ENCODE measurements around the gene TSPAN33. TPM values are rescaled to one million over a fixed set of nuclear protein-coding genes. Genes with fewer than 3 reads are reported as not detected.
A peak's percentile ranks its signal among the peaks of the same experiment; 100 is the strongest.
"Not testable (repeated sequence)": the region's sequence is repeated elsewhere in the genome, so short reads cannot be mapped to it uniquely, and the experiment has no call there.

The TSPAN33 gene
- total RNA-seq (2014; rRNA removed; shearing (Covaris generic)), result 0.91 and 4.2 TPM in 2 replicates

- peak; percentile 72 for DNase-seq (ENCODE audit: low read depth)
Measured at GRCh38 chr7:129144095-129144833, at the start of gene TSPAN33. TSS of gene TSPAN33 (plus strand) at chr7:129144707. CDS start at chr7:129144981, 274 bp downstream.

GRCh38 chr7:129095258-129095657 lies 49.2 kb upstream of the TSPAN33 start:
- no peak for DNase-seq (ENCODE audit: low read depth)

- no peak for DNase-seq (ENCODE audit: low read depth)
Measured at GRCh38 chr7:129098409-129099084, 46.0 kb upstream of the TSPAN33 start.

GRCh38 chr7:129100827-129101166 lies 43.7 kb upstream of the TSPAN33 start:
- no peak for DNase-seq (ENCODE audit: low read depth)

GRCh38 chr7:129101746-129102145 lies 42.8 kb upstream of the TSPAN33 start:
- no peak for DNase-seq (ENCODE audit: low read depth)

GRCh38 chr7:129103561-129104324 lies 40.8 kb upstream of the TSPAN33 start:
- DNase-seq (ENCODE audit: low read depth), result no peak

- DNase-seq (ENCODE audit: low read depth), result peak; percentile 32
Measured at GRCh38 chr7:129108581-129108980, 35.9 kb upstream of the TSPAN33 start.

- peak; percentile 77 for DNase-seq (ENCODE audit: low read depth)
Measured at GRCh38 chr7:129110258-129110981, 34.1 kb upstream of the TSPAN33 start.

GRCh38 chr7:129110982-129111376 lies 33.5 kb upstream of the TSPAN33 start:
- DNase-seq (ENCODE audit: low read depth), result no peak

- DNase-seq (ENCODE audit: low read depth), result no peak
Measured at GRCh38 chr7:129115676-129116075, 28.8 kb upstream of the TSPAN33 start.

- no peak for DNase-seq (ENCODE audit: low read depth)
Measured at GRCh38 chr7:129118182-129118581, 26.3 kb upstream of the TSPAN33 start.

- DNase-seq (ENCODE audit: low read depth), result no peak
Measured at GRCh38 chr7:129118976-129119375, 25.5 kb upstream of the TSPAN33 start.

GRCh38 chr7:129121501-129122077 lies 22.9 kb upstream of the TSPAN33 start:
- not testable (repeated sequence) for DNase-seq (ENCODE audit: low read depth)

GRCh38 chr7:129122078-129122750 lies 22.3 kb upstream of the TSPAN33 start:
- no peak for DNase-seq (ENCODE audit: low read depth)

GRCh38 chr7:129122751-129123509 lies 21.6 kb upstream of the TSPAN33 start:
- peak; percentile 8 for DNase-seq (ENCODE audit: low read depth)

GRCh38 chr7:129123510-129123857 lies 21.0 kb upstream of the TSPAN33 start:
- no peak for DNase-seq (ENCODE audit: low read depth)

- DNase-seq (ENCODE audit: low read depth), result no peak
Measured at GRCh38 chr7:129126314-129126713, 18.2 kb upstream of the TSPAN33 start.

- DNase-seq (ENCODE audit: low read depth), result no peak
Measured at GRCh38 chr7:129127154-129127553, 17.4 kb upstream of the TSPAN33 start.

- no peak for DNase-seq (ENCODE audit: low read depth)
Measured at GRCh38 chr7:129127601-129128000, 16.9 kb upstream of the TSPAN33 start.

GRCh38 chr7:129134356-129134987 lies 10.0 kb upstream of the TSPAN33 start:
- DNase-seq (ENCODE audit: low read depth), result no peak

Data from M059J (cell line).